Adrenal gland (tissue), 12 donors: Measurements from ENCODE around the gene INVS. TPM values are rescaled to one million over a fixed set of nuclear protein-coding genes. Genes with fewer than 3 reads are reported as not detected.

Experiments used
- DNase-seq, 7 donors: peaks; one replicate each; pipeline ENCODE4 v3.0.0-alpha.2; 2019 to 2020
- H3K27ac ChIP-seq, 5 donors: fragments of 200-600 bp; sonication (generic) in 4 of 5; 1 replicate in 3 of 5; 2 replicates in 2 of 5; pipeline versions ENCODE4 v1.5.1 to v1.8.0; 2016 to 2020; ENCODE audit warnings: mild to moderate bottlenecking in 1 of 5
- H3K27me3 ChIP-seq: fragments of 200-600 bp; 2 replicates; pipeline ENCODE4 v1.8.0; 2021
- H3K36me3 ChIP-seq, 2 donors: fragments of 200-600 bp; replicated peaks in 1 of 2; 1 replicate in 1 of 2; 2 replicates in 1 of 2; pipeline versions ENCODE4 v1.5.1 to v1.8.0; 2018 to 2022
- H3K4me1 ChIP-seq, 2 donors: fragments of 200-600 bp; replicated peaks in 1 of 2; 1 replicate in 1 of 2; 2 replicates in 1 of 2; pipeline versions ENCODE4 v1.5.1 to v1.8.0; 2018 to 2021
- H3K4me3 ChIP-seq, 4 donors: fragments of 200-600 bp; sonication (generic) in 3 of 4; one replicate each; pipeline ENCODE4 v1.5.1; 2016 to 2018
- H3K9me3 ChIP-seq, 3 donors: fragments of 200-600 bp; sonication (generic) in 1 of 3; replicated peaks in 1 of 3; 1 replicate in 2 of 3; 2 replicates in 1 of 3; pipeline versions ENCODE4 v1.5.1 to v1.8.0; 2016 to 2021
- POLR2A ChIP-seq, 2 donors: fragments of 450-650 bp; IDR thresholded peaks; one replicate each; pipeline ENCODE4 v1.6.1; 2017; ENCODE audit warnings: antibody characterized with exemption in 2 of 2, mild to moderate bottlenecking in 2 of 2, moderate library complexity in 1 of 2
- WGBS, 4 donors: extraction: QIAGEN DNeasy Blood & Tissue Kit in 2 of 4; methylation state at CpG; one replicate each; pipeline versions ENCODE4 v1.1.5 to v1.1.7; 2013 to 2017; 5-methylcytosine and 5-hydroxymethylcytosine counted together
- intact Hi-C, 2 donors: fragments of 100-400 bp; cut with DNase I; formaldehyde crosslinking; loops; one replicate each; pipeline versions ENCODE4 v1.14.1 to v1.15.0; 2022 to 2023
- polyA plus RNA-seq, 3 donors: library from polyadenylated mRNA; stranded (reverse); fragments of 200-250 nt in 2 of 3; fragments of 350-450 nt in 1 of 3; fragmentation: Illumina TruSeq in 1 of 3; extraction: RNeasy Lipid Tissue Mini Kit (QIAGEN cat#74804) in 1 of 3; gene quantifications; one replicate each; pipeline ENCODE4 v1.2.3, GENCODE V29; 2013 to 2014
- total RNA-seq, 9 donors: library from RNA; depleted of rRNA in 4 of 9; stranded (reverse); fragments of >200 nt in 4 of 9; fragments of 120-200 nt in 1 of 9; fragmentation: NEBNext Ultra II Directional in 1 of 9; extraction: Animal tissue kit (Norgen Biotek cat#: 25700) in 1 of 9; gene quantifications; one replicate each; pipeline versions ENCODE4 v1.1.0 to v1.2.4, GENCODE V29; 2013 to 2023
- TF ChIP-seq, protein P1 (sequence below), 6 experiments: fragments of 450-650 bp in 4 of 6; fragments of 200-600 bp in 2 of 6; sonication (generic) in 1 of 6; IDR thresholded peaks; 1 replicate in 5 of 6; 2 replicates in 1 of 6; pipeline versions ENCODE4 v1.5.1 to v1.8.0; 2016 to 2021; ENCODE audit warnings: antibody characterized with exemption in 6 of 6, mild to moderate bottlenecking in 2 of 6, moderate library complexity in 1 of 6
- donor health status: healthy with polysubstance abuse.
- donor health status: Bipolar disorder and iron deficiency.
- donor health status: DM: yes; HTN: yes; CAD: no.
- donor health status: DM: no; HTN: no; CAD: no.
- donor health status: DM: no; HTN: no; CAD: no.
- donor health status: DM: yes; HTN: yes; CAD: no.

INVS gene
- total and polyA plus RNA-seq, 12 donors = 6.4 to 47.7 (median 24.4) TPM

DNA sequence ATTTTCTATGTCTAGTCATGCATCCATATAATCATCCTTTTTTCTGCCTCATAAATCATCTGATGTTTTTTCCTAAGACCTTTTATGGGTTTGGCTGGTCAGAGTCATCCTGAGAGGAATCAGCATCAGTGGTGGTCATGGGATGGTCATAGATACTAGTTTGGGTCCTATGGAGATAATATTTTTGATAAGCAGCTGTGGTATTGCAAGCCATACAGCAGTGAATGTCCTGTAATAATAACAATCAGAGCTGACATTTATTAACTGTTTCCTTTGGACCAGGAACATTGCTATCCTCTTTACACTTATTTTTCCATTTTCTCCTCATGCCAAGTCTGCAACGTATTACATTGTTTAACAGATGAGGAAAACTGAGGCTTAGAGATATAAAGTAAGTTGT lies 170.6 kb downstream of the INVS start:
- no peaks in the 10 kb centered on the region for H3K4me1 ChIP-seq
- 93 to 97% (median 95%) methylated on average over 1 of the region's 1 CpG for WGBS, 4 donors
- DNase-seq = no peak
- H3K27me3 ChIP-seq = no peaks in the 10 kb centered on the region
- TF ChIP-seq, protein P1, sequence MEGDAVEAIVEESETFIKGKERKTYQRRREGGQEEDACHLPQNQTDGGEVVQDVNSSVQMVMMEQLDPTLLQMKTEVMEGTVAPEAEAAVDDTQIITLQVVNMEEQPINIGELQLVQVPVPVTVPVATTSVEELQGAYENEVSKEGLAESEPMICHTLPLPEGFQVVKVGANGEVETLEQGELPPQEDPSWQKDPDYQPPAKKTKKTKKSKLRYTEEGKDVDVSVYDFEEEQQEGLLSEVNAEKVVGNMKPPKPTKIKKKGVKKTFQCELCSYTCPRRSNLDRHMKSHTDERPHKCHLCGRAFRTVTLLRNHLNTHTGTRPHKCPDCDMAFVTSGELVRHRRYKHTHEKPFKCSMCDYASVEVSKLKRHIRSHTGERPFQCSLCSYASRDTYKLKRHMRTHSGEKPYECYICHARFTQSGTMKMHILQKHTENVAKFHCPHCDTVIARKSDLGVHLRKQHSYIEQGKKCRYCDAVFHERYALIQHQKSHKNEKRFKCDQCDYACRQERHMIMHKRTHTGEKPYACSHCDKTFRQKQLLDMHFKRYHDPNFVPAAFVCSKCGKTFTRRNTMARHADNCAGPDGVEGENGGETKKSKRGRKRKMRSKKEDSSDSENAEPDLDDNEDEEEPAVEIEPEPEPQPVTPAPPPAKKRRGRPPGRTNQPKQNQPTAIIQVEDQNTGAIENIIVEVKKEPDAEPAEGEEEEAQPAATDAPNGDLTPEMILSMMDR (IDR thresholded peaks at IDR 0.05) = no peak
- no peak for TF ChIP-seq POLR2A (IDR thresholded peaks at IDR 0.05)
- no peaks in the 10 kb centered on the region for H3K9me3 ChIP-seq
- intact Hi-C loops = no loop called here
- no peak overlapping the region for H3K27ac ChIP-seq
- peaks cover 0 to 4% of the 10 kb centered on the region in 2 donors for H3K36me3 ChIP-seq
- H3K4me3 ChIP-seq = no peak overlapping the region

DNA sequence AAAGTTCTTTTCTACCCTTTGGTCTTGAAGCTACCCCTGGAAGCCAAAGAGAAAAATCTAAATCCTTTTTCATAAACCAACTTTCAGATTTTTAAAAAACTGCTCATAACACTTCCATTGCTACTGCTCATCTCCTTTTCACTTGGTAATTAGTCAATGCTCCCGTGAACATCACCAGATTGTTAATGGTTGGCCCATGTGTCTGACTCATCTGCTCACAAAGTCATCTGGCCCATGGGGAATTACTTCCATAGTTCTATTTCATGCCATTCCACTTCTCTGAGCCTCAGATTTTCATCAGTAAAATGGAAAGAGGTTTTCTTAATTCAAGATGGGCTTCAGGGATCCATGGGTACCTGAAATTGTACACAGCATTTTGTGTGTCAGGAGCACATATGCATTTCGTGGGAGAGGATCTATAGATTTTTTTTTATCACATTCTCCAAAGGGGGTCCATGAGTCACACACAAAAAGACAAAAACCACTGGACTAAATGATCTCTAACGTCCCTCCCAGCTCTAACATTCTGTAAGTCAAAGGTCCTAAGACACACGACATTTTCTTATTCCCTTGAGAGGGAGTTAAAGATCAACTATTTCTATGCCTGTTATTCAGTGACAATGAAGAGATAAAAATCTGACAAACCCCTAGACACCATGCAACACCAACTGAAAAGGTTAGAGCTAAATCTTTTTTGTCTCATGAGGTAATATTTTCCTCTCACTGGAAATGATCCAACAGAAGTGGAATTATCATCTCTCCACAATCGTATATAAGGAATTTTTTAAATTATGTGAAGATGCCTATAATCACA lies 178.3 kb downstream of the INVS start:
- 80 to 89% (median 87%) methylated on average over 5 of the region's 5 CpGs for WGBS, 4 donors

DNA sequence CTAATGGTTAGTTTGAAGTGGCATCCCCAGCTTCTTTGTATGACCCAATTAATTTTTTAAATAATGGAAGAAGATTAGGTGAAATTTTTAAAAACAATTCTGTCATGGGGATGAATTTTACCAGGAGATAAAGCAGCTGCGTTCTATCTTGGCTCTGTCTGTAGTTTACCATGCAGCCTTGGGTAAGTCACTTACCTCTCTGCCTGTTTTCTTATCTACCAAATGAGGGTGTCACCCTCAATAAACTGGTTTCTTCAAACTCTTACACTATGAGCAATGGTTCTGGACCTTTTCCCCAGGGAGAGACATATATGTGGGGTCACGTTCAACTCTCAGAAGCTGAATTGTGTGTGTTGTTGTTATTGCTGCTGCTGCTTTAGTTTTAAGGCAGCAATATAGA lies 182.0 kb downstream of the INVS start:
- Histone ChIP-seq H3K9me3 (no peaks in the 10 kb centered on the region), H3K4me3 (no peak overlapping the region), H3K36me3 (peaks cover 0 to 6% of the 10 kb centered on the region in 2 donors), H3K27me3 (no peaks in the 10 kb centered on the region), H3K27ac (no peak overlapping the region), H3K4me1 (peaks cover 0 to 5% of the 10 kb centered on the region in 2 donors)
- 54 to 86% (median 72%) methylated on average over 2 of the region's 2 CpGs for WGBS, 4 donors
- no peak for DNase-seq
- TF ChIP-seq POLR2A (IDR thresholded peaks at IDR 0.05) = no peak
- TF ChIP-seq, protein P1 (IDR thresholded peaks at IDR 0.05) = no peak
- intact Hi-C loops = no loop called here

More for the DNA sequence above, 178.3 kb downstream of the INVS start:
- no peak for DNase-seq
- peaks cover 0 to 5% of the 10 kb centered on the region in 2 donors for H3K4me1 ChIP-seq
- H3K27ac ChIP-seq = no peak overlapping the region
- TF ChIP-seq, protein P1 (IDR thresholded peaks at IDR 0.05) = no peak
- TF ChIP-seq POLR2A (IDR thresholded peaks at IDR 0.05) = no peak
- H3K36me3 ChIP-seq = peaks cover 0 to 4% of the 10 kb centered on the region in 2 donors
- H3K27me3 ChIP-seq = no peaks in the 10 kb centered on the region
- no peaks in the 10 kb centered on the region for H3K9me3 ChIP-seq
- H3K4me3 ChIP-seq = no peak overlapping the region
- intact Hi-C loops = no loop called here

DNA sequence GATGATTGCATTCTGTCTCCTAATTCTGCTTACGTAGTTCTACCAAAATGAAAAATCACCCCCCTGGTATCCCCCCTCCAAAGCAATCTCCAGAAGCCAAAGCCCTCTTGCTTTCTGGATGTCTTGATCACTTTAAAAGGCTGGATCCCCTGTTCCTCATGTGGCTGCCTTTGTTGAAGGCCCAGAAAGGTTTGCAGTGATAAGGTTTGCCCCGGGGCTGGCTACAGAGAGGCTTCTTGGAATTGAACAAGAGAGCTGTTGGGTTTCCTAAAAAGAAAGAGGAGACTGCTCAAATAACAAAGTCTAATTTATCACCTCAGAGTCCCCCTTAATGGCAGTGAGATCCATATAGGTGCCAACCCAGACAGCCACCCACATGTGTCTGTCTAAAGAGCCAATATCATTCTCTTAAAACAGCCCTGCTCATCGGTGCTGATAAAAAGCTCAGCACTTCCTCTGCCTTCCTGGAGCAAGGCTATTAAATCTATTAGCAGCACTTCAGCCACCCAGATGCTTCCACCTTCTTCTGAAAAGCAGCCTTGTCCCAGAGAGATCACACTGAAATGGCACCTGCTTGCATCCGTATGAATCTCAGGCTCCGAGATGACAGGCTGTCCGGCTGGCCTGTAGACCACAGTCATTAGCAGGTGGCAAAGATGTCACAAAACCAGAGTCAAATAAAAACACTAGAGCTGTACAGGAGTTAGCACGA lies 182.8 kb downstream of the INVS start:
- no peak overlapping the region for H3K27ac ChIP-seq
- intact Hi-C loops = no loop called here
- WGBS, 4 donors = 78 to 92% (median 87%) methylated on average over 7 of the region's 7 CpGs
- DNase-seq = no peak
- H3K36me3 ChIP-seq = peaks cover 0 to 6% of the 10 kb centered on the region in 2 donors
- H3K9me3 ChIP-seq = no peaks in the 10 kb centered on the region
- TF ChIP-seq, protein P1 (IDR thresholded peaks at IDR 0.05) = no peak
- no peak for TF ChIP-seq POLR2A (IDR thresholded peaks at IDR 0.05)
- no peak overlapping the region for H3K4me3 ChIP-seq
- peaks cover 0 to 5% of the 10 kb centered on the region in 2 donors for H3K4me1 ChIP-seq
- H3K27me3 ChIP-seq = no peaks in the 10 kb centered on the region
